GM18519 (cell line): ENCODE results near the gene NCOA5.

Experiments
- ATAC-seq: cut with Tn5 transposase; IDR thresholded peaks from one replicate; pipeline ENCODE4 v1.9.1; 2021; ENCODE audit warnings: mild to moderate bottlenecking, moderate library complexity; ENCODE audit not compliant: unreplicated experiment, low FRiP score

The NCOA5 gene

DNA sequence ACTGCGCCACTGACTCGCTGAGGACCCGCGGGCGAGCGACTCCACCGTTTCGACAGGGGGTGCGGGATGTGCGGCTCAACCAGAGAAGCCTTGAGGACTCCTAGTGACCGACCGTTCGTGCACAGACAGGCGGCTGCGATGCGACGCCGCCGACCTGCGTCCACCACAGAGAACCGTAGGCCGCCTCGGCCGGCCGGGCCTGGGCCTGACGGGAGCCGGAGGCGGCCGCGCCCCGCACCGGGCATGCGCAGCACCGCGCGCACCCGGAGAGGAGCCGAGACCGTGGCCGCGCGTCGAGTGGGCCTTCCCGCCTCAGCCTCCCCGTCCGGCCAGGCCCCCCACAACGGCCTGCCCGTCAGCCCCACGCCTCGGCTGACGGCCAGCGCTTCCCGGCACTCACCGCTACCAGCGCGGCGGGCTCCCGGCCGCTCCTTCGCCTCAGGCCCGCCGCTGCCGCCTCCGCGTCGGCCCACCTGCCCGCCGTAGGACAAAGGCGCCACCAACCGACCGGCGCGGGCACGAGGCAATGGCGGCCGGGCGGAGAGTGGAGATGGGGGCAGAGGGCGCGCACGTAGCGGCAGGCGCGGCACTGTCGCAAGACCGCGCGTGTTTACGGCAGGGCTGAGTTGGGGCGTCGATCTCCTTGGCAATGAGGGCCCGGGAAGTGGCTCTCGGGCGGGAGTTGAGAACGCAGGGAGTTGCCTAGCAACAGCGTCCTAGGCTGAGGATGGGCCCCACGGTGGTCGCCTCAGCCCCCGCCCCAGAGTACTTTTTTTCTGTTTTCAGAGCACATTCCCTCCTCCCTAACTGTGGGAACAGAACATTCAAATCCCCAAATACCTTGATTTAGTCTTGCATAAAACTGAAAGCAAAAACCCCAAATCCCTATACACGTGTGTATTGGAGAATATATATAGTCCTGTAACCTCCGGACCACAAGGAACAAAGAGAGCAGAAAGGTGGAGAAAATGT, at the start of gene NCOA5:
TSS of gene NCOA5 (minus strand) at position 546 of the 972 bp plus-strand sequence. CDS start 10,538 bp downstream, outside the sequence.
- peak; percentile 70 for ATAC-seq

DNA sequence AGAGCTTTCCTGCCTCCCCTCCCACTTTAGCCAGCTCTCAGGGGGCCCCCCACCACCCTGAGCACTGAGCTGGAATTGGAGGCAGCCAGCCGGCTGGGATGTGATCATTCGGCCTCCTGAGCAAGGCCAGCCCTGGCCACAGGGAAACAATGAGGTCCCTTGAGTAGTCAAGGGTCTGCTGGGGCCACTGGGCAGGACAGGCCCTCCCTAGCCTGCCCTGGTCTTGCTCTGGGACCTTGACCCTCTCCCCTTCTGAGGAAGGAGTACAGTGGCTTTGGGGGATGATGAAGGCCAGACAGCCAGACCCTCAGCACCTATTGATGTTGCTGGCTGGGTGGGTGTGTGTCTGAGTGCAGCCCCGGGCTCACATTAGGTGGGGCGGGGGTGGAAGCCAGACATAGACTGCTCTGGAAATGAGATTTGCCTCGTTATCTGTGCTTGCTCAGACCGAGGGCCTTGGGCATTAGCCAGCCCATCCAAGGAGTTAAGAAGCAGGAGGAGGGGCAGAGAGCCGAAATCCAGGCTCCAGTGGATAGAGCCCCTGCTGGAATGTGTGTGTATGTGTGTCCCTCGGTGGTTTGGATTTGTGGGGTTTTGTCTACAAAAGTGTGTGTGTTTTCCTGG, 49.6 kb upstream of the NCOA5 start:
- ATAC-seq: no peak

DNA sequence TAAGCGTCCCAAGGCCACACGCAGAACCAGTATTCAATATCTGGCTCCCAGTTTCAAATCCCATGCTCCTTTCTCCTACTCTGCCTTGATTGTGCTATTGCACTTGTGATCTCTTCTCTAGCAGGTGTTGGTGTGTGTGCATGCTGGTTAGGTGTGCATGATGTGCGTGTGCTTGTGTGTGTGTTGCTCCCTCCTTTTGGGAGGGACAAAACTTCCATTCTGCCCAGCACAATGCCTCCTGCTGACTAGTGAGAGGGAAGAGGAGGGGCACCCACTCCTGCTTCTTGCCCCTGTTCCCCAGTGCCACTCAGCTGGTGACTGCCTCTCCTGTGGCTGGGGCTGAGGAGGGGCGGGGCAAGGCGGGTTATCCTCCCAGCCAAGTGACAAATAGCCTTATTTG, 48.1 kb upstream of the NCOA5 start:
- ATAC-seq: no peak

DNA sequence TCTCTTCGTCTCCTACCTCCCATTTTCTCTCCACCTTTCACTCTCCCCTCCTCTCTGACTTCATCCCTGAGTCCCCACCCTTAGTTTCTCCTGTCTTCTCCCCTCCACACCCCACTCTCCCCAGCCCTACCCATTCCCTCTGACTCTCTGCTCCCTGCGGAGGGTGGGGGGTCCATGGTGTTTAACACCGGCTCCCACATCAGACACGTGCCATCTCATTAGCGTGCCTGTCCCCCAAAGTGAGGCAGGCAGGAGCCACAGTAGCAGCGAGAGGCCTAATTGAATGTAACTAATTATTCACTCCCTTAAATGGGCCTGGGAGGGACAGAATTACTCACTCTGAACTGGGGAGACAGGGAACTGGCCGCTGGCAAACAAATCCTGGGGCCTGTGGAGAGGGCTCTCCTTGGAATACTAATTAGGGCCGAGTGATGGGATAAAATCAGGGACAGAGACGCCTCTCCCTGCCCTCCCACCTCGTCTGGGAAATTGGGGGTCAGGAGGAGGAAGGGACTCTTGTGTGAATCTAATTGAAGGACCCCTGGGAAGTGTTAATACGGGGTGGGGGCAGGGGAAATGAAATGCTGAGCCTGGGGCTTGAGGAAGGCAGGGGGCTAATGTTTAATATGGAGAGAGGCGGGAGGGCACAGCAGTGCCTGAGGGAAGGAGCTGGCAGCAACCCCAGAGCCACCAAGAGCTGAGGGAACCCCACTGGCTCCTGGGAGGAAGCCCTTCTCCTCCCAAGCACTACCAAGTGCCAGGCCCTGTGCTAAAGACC, 46.3 kb upstream of the NCOA5 start:
- ATAC-seq: no peak

DNA sequence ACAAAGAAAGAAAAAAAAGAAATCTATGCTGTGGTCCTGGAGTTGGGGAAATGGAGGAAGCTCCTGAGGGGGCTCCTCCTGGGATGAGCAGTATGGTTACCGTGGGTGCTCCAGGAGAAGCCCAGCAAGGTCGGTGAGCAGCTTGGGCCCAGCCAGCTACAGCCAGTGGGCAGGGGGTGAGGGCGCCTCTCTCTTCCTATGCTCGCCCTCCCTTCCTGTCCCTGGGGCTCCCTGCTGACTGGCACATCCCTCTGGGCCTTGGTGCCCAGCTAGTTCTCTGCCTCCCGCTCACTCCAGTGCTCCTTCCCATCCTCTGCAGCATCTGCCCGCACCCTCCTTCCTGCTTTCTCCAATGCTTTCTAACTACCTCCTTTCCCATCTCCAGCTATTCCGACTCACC, 45.0 kb upstream of the NCOA5 start:
- no peak for ATAC-seq

DNA sequence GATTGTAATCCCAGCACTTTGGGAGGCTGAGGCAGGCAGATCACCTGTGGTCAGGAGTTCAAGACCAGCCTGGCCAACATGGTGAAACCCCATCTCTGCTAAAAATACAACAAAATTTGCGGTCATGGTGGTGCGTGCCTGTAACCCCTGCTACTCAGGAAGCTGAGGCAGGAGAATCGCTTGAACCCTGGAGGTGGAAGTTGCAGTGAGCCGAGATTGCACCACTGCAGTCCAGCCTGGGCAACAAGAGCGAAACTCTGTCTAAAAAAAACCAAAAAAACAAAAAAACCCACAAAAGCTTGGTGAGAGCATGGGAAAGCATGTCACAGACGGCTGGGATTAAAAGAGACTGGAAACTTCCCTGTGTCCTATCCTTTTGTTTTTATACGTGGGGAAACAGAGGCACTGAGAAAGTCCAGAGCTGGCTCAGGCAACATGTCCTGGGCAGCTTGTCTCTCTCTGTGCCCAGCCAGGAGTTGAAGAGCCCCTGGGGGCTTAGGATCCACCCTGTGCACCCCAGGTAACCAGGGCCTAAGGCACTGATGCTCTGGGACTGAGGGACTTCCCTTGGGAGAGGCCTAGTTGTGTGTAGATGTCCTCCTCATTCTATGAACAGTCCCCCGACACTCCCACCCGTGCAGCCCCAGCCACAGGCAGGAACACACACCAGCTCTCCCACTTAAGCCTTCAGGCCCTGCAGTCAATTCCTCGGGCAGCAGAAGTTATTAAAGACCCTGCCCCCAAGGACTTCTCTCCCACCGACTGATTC, 44.3 kb upstream of the NCOA5 start:
- ATAC-seq: no peak

DNA sequence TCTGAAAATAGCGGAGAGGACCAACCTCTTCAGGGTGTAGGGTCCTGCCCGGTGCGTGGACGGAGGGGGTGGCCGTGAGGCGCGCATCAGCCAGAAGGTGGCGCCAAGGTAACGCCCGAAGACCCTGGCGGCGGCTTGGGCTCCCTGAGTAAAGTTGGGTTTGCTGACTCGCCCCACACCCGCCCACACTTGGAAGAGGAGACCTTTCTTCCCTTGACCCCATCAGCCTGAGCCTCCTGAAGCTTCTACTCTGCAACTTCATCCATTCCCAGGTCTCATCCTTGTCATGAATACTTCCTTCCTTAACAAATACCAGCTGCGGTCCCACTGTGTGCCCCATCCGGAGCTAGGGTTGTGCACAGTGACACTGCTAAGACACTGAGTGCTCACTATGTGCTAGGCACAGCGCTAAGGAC, 43.0 kb upstream of the NCOA5 start:
- ATAC-seq: no peak

DNA sequence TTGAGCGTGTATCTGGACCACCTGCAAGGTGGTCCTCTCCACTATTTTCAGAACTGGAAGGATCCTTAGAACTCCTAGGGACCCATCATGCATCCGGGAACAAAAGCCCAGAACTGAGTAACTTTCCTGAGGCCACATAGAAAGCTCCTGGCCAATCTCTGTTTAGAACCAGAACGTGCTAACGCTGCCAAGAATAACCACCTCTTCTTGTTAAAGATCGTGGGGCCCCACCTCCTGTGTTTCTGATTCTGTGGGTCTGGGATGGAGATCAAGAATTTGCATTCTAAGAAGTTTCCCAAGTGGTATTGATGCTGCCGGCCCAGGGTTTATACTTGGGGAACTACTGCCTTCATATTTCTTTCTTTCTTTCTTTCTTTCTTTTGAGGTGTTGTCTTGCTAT, 41.6 kb upstream of the NCOA5 start:
- ATAC-seq: no peak

DNA sequence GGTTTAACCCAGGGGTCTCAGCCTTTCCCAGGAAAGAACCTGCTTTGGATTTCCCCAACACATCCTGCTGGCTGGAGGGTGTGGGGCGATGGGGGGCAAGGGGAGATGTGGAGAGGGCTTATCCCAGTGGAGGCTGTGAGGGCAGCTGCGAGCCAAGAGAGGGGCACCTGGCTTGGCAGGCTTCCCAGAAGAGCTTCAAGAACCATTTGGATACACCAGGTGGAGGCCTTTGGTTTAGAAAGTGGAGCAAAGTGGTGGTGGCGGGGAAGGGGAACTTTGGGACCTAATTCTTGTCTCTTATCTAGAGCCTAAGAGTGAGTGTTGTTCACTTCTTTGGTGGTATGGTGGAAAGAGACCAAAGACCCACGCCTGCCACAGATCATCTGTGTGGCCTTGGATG, 40.8 kb upstream of the NCOA5 start:
- no peak for ATAC-seq

DNA sequence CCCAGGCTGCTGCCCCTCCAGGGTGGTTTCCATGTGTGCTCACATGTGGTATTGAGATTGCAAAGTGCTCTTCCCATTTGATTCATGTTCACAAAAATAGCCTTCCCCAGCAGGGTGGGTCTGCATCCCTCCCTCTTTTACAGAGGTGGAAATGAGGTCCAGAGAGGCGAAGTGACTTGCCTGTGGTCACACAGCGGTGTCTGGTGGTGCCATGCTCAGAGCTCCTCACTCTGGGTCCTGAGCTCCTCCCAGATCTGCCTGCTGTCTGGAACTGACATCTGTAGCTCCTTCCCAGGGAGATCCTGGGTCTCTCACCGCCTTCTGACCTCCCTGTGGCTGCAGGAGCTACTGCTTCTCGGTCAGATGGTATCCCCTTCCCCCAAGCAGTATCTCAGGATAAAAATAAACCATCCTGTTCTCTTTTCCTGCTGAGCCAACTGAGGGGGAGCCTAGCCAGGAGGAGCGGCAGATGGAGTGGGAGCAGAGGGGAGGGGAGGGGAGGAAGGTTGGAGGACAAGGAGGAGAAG, 40.3 kb upstream of the NCOA5 start:
- ATAC-seq: no peak

DNA sequence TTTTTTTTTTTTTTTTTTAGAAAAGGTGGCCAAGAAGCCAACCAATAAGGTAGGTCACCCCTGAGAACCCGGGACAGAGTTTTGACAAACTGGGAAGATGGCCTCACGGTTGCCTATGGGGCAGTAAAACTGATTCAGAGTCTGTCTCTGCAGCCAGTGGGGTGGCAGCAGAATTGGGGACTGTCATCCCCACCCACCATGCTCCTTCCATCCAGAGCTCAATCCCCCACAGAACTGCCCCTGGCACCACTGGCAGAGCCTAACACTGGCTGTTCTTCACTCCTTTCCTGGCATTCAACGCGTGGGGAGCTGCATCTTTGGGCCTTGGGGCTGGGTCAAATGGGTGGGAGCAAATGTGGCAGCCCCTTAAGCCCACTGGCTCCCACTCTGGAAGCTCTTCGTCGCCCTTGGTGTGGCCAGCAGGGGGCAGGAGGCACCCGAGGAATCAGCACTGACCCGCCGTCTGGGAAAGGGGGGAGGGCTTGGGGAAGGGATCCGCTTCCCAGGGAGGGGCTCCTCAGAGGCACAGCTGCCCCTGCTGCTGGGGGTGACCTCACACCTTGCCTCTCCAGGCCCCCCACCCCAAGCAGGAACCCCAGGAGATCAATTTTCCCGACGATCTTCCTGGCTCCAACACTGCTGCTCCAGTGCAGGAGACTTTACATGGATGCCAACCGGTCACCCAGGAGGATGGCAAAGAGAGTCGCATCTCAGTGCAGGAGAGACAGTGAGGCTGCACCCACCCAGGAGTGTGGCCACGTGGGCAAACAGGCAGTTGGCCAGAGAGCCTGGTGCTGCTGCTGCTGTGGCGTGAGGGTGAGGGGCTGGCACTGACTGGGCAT, 38.8 kb upstream of the NCOA5 start:
- no peak for ATAC-seq

DNA sequence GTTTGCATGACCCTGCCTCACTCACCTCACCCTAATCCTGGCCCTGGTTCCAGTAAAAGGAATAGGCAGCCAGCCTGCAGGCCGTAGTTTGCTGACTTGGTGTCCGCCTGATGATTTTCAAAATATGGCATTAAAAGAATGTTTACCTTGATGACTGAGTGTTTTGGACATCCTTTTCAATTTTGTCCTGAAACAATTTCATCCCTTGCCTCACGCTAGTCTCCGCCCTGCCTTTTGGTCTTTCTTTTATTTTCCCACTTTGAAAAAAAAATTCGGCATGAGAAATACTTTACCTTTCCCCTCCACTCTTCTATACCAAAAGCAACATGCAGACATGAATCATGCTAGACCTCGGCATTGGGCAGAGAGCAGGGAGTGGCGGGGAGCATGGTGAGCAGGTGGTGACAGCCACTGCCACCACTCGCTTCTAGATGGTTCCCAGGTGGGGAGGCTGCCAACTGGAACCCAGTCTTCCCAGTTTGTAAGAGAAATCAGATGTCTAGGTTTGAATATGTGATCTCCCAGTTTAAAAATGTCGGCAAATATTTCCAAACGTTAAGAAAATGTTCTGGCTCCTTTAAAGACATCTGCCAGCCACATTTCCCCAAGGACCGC, 37.7 kb upstream of the NCOA5 start:
- no peak for ATAC-seq

DNA sequence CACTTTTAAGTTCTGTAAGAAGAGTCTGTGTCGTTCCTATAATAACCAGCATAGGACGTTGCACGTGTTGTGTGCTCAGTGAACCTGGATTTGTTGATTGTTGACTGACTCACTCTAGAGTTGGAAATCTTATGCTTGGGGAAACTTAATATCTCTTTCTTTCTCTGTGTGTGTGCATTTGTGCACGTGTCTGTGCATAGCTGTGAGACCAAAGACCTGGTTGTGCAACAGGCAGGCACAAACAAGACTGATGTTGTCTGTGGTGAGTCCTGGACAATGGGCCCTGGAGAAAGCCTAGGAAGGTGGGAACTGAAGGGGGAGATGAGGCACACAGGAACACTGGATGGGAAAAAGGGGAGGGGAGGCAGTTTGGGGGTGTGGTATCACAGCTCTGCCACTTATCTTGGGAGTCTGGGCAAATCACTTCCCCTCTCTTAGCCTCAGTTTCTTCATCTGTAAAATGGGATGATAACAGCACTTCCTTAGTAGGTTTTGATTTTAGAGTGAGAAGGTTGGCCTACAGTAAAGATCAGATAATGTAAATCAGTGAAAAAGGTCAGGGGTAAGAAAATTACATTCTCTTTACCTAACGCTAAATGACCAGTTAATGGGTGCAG, 36.8 kb upstream of the NCOA5 start:
- no peak for ATAC-seq

DNA sequence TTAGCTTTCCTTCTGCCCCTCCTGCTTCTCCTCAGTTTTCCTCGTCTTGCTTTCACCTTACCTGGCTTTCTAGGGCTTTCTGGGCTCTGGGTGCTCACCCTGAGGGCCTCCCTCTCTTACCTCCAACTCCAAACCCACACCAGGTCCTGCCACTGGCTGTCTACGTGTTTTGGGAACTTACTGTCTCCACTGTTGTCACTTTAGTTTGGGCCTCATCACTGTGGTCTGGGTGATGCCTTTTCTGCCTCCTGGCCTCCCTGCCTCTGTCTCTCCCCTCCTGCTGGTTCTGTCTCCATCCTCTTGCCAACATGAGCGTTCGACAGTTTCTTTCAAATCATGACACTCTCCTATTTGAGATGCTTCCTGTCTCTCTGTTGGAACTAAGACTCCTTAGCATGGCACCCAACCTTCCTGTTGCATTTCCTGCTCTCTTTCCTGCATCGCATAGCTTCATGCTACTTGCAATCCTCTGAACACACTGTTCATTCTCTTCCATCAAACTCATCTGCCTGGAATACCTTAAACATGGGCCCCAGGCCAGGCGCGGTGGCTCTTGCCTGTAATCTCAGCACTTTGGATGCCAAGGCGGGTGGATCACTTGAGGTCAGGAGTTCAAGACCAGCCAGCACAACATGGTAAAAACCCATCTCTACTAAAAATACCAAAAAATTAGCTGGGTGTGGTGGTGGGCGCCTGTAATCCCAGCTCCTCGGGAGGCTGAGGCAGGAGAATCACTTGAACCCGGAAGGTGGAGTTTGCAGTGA, 33.9 kb upstream of the NCOA5 start:
- ATAC-seq: no peak

DNA sequence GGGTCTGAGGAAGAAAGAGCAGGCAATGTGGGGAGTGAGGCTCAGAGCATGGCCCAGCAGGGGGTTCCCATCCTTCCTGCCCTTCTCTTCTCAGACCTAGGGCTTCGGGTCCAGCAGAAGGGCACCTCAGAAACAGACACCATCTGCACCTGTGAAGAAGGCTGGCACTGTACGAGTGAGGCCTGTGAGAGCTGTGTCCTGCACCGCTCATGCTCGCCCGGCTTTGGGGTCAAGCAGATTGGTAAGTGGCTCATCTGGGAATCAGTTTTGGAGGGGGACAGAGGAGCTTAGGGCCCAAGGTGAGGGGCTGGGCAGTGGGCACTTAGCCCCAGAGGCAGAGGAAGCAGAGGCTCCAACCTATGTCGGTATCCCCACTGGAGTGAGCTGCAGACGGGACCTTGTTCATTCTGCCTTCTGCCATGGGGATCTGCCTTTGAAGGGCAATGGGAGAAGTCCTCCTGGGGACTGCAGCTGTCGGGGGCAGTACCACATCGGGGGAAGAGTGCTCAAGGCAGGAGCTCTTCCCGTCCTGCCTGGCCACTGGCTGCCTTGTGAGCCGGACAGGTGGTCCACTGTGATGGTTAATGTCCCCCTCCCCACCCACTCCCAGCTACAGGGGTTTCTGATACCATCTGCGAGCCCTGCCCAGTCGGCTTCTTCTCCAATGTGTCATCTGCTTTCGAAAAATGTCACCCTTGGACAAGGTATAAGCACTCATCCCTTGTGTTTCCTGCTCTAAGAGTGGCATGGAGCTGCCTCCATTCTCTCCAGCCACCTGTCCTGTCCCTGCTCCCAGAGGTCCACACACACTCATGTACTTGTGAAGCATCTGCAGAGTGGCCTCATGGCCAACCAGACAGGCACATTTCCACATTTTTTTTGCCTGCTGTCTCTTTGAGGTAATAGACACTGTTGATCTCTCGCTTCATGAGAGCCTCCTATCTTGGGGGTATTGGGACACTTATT, 33.0 kb upstream of the NCOA5 start:
- ATAC-seq: no peak

DNA sequence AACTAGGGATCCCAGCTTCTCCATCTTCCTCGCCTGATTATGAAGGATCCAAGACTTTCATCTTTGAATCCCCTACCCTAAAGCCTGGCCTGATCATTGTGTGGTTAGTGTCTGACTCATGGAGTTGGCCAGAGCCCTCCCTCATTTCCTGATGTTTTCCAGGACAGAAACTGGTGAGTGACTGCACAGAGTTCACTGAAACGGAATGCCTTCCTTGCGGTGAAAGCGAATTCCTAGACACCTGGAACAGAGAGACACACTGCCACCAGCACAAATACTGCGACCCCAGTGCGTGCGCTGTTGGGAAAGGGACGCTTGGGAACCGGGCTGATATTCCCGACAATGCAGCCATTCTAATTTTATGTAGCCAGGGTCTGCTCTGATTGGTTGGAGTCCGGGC, 32.3 kb upstream of the NCOA5 start:
- ATAC-seq: no peak
